Calu3 (cell line): ENCODE data around the gene BRD2. TPM values are rescaled to one million over a fixed set of nuclear protein-coding genes. Genes with fewer than 3 reads are reported as not detected.

Experiments
- BruUV-seq: library from RNA; stranded (reverse); fragments of 400-500 nt; replicated peaks from 2 replicates; lab custom pipeline; 2021; lab: Mats Ljungman, UMichigan
- CTCF ChIA-PET: fragments of 300-600 bp; sonication (Branson Sonifier 250); formaldehyde crosslinking; loops from one replicate; lab custom pipeline; 2022; ENCODE audit warnings: antibody characterized with exemption; lab: Charles Lee
- DNase-seq: peaks from one replicate; pipeline ENCODE4 v3.0.0; 2022
- H3K27ac Mint-ChIP-seq: one replicate; pipeline ENCODE4 v1.8.0; 2022; ENCODE audit warnings: mixed read lengths; ENCODE audit not compliant: unreplicated experiment
- H3K27me3 Mint-ChIP-seq: one replicate; pipeline ENCODE4 v1.8.0; 2022; ENCODE audit warnings: mixed read lengths; ENCODE audit not compliant: unreplicated experiment
- H3K36me3 Mint-ChIP-seq: one replicate; pipeline ENCODE4 v1.8.0; 2022; ENCODE audit warnings: mild to moderate bottlenecking, moderate library complexity, mixed read lengths; ENCODE audit not compliant: insufficient read depth, unreplicated experiment
- H3K4me1 Mint-ChIP-seq: one replicate; pipeline ENCODE4 v1.8.0; 2022; ENCODE audit warnings: mild to moderate bottlenecking, low read depth, mixed read lengths; ENCODE audit not compliant: unreplicated experiment
- H3K4me3 Mint-ChIP-seq: one replicate; pipeline ENCODE4 v1.8.0; 2022; ENCODE audit warnings: mild to moderate bottlenecking, low read depth, moderate library complexity, mixed read lengths; ENCODE audit not compliant: unreplicated experiment
- H3K9me3 Mint-ChIP-seq: one replicate; pipeline ENCODE4 v1.8.0; 2022; ENCODE audit warnings: low read depth, mixed read lengths; ENCODE audit not compliant: unreplicated experiment
- CTCF ChIP-seq: fragments of 200-600 bp; IDR thresholded peaks from one replicate; pipeline ENCODE4 v1.8.0; 2022; ENCODE audit warnings: antibody characterized with exemption; ENCODE audit not compliant: unreplicated experiment
- intact Hi-C: fragments of 100-400 bp; cut with micrococcal nuclease; formaldehyde crosslinking; loops from one replicate; pipeline ENCODE4 v1.10.0; 2022; ENCODE audit not compliant: unreplicated experiment
- total RNA-seq: library from RNA; stranded (reverse); gene quantifications from 2 replicates; pipeline ENCODE4 v1.2.3, GENCODE V29; 2022

Gene BRD2
- total RNA-seq, 1 experiment from 2014 or later: 356 TPM

- Mint-ChIP-seq H3K27ac (no peak within 1 kb of the TSS), H3K4me1 (peaks cover 18% of the 10 kb centered on the region), H3K27me3 (peaks cover 69% of the 10 kb centered on the region), H3K9me3 (no peaks in the 10 kb centered on the region), H3K36me3 (no peaks in the 10 kb centered on the region), H3K4me3 (peak within 1 kb of the TSS; percentile 43)
- TSS peak; percentile 61 for BruUV-seq
- CTCF ChIA-PET: interaction anchor here (0.9 kb wide), 1 partner anchor 163 kb away, joined by 3 read pairs; no protein-coding TSS in a partner anchor
- intact Hi-C loops: no loop called here
- DNase-seq: peak; percentile 60
- no peak for TF ChIP-seq CTCF
Measured at GRCh38 chr6:33008944-33009861, 40.8 kb downstream of the BRD2 start, which contains the start of gene HLA-DOA. Gene HLA-DOA (minus strand): TSS chr6:33009591.

- Mint-ChIP-seq H3K9me3 (no peaks in the 10 kb centered on the region), H3K27me3 (peaks cover 61% of the 10 kb centered on the region), H3K36me3 (no peaks in the 10 kb centered on the region), H3K4me1 (peaks cover 26% of the 10 kb centered on the region), H3K27ac (no peak overlapping the region), H3K4me3 (no peak overlapping the region)
- TF ChIP-seq CTCF: no peak
- intact Hi-C loops: loop anchor here (5.0 kb wide), 2 partner anchors 117 to 237 kb away; no protein-coding TSS in a partner anchor
- no TSS peak for BruUV-seq
- no peak for DNase-seq
- CTCF ChIA-PET: no interaction called here
Measured at GRCh38 chr6:33010356-33010755, 42.0 kb downstream of the BRD2 start.

- CTCF ChIA-PET: interaction anchor here (0.6 to 2.2 kb wide), 3 partner anchors 13 to 698 kb away, joined by 3 to 7 read pairs (median 5); partner anchors contain the start of gene UQCC2
- Mint-ChIP-seq H3K27ac (no peak overlapping the region), H3K27me3 (peaks cover 45% of the 10 kb centered on the region), H3K4me1 (peaks cover 34% of the 10 kb centered on the region), H3K4me3 (no peak overlapping the region), H3K36me3 (no peaks in the 10 kb centered on the region), H3K9me3 (no peaks in the 10 kb centered on the region)
- no TSS peak for BruUV-seq
- intact Hi-C loops: loop anchor here (1.0 to 5.0 kb wide), 6 partner anchors 63 to 234 kb away; no protein-coding TSS in a partner anchor
- TF ChIP-seq CTCF: no peak
- DNase-seq: no peak
Measured at GRCh38 chr6:33013608-33014007, 45.2 kb downstream of the BRD2 start.

GRCh38 chr6:33014841-33015634 lies 46.6 kb downstream of the BRD2 start:
- no peak overlapping the region for H3K27ac Mint-ChIP-seq
- peak; percentile 78 for DNase-seq
- H3K4me1 Mint-ChIP-seq: peaks cover 37% of the 10 kb centered on the region
- peaks cover 46% of the 10 kb centered on the region for H3K27me3 Mint-ChIP-seq
- peak; percentile 85 for TF ChIP-seq CTCF
- H3K4me3 Mint-ChIP-seq: no peak overlapping the region
- no peaks in the 10 kb centered on the region for H3K36me3 Mint-ChIP-seq
- intact Hi-C loops: loop anchor here (1.0 to 5.0 kb wide), 6 partner anchors 61 to 232 kb away; no protein-coding TSS in a partner anchor
- H3K9me3 Mint-ChIP-seq: no peaks in the 10 kb centered on the region
- CTCF ChIA-PET: interaction anchor here (0.5 to 1.7 kb wide), 9 partner anchors 42 to 186 kb away, joined by 3 to 11 read pairs (median 4); partner anchors contain the start of gene HLA-DPB1
- no TSS peak for BruUV-seq
